Measurements from ENCODE around the gene COMMD3. TPM values are rescaled to one million over a fixed set of nuclear protein-coding genes. Genes with fewer than 3 reads are reported as not detected.

The COMMD3 gene
- total RNA-seq, 1 experiment from 2014 or later = 2.4 TPM

DNA sequence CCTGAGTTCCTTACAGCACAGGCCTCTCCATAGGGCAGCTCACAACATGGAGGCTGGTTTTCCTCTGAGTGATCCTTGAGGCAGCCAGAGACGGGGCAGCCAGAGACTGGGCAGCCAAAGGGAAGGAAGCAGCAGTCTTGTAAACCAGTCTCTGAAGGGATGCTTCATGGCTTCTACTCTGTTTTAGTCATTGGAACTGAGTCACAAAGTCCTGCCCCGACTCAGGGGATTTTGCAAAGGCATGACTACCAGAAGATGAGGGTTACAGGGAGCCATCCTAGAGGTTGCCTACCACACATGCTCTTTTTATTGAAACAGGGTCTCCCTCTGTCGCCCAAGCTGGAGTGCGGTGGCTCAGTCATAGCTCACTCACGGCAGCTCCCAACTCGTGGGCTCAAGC is 44.4 kb upstream of the COMMD3 start:
- H3K9me3 ChIP-seq (ENCODE audit: control insufficient read depth, low read depth, low read length) = no peaks in the 10 kb centered on the region
- H3K14ac ChIP-seq (ENCODE audit: insufficient read depth, low read length) = no peak overlapping the region
- no peak overlapping the region for H2BK15ac ChIP-seq (ENCODE audit: low read depth, low read length)
- Mint-ChIP-seq H3K9me3 (no peaks in the 10 kb centered on the region), H3K27me3 (ENCODE audit: low read depth) (peaks cover 7% of the 10 kb centered on the region), H3K27ac (no peak overlapping the region), H3K36me3 (ENCODE audit: insufficient read depth in 1 of 3, low read depth in 3 of 3) (no peaks in the 10 kb centered on the region), H3K4me3 (no peak overlapping the region), H3K4me1 (no peaks in the 10 kb centered on the region)
- H3K27me3 ChIP-seq (ENCODE audit: insufficient read depth, low read length) = no peaks in the 10 kb centered on the region
- no CpG with 5 or more reads among the region's 6 CpGs for WGBS (ENCODE audit: extremely low coverage, insufficient read length, low lambda C conversion rate)
- H3K79me1 ChIP-seq (ENCODE audit: insufficient read depth, low read depth, low read length, poor library complexity, severe bottlenecking) = no peaks in the 10 kb centered on the region
- no peak overlapping the region for H4K91ac ChIP-seq (ENCODE audit: insufficient read length, low read depth, low read length)
- H3K4me1 ChIP-seq (ENCODE audit: insufficient read depth, low read length) = no peaks in the 10 kb centered on the region
- no peaks in the 10 kb centered on the region for H3K23me2 ChIP-seq (ENCODE audit: insufficient read length, low read depth, low read length, poor library complexity, severe bottlenecking)
- H3K9ac ChIP-seq (ENCODE audit: extremely low read depth, insufficient read length, low read length) = no peak overlapping the region
- no peak overlapping the region for H2BK120ac ChIP-seq (ENCODE audit: low read depth, low read length, poor library complexity, severe bottlenecking)
- no peaks in the 10 kb centered on the region for H3K79me2 ChIP-seq (ENCODE audit: insufficient read depth, low read length)
- no peak overlapping the region for H3K23ac ChIP-seq (ENCODE audit: insufficient read length, low read depth, low read length)
- no peak overlapping the region for H3T11ph ChIP-seq (ENCODE audit: low read length)
- no peak overlapping the region for H2BK20ac ChIP-seq (ENCODE audit: low read depth, low read length, poor library complexity, severe bottlenecking)
- no peak for DNase-seq
- TF ChIP-seq, protein P1, sequence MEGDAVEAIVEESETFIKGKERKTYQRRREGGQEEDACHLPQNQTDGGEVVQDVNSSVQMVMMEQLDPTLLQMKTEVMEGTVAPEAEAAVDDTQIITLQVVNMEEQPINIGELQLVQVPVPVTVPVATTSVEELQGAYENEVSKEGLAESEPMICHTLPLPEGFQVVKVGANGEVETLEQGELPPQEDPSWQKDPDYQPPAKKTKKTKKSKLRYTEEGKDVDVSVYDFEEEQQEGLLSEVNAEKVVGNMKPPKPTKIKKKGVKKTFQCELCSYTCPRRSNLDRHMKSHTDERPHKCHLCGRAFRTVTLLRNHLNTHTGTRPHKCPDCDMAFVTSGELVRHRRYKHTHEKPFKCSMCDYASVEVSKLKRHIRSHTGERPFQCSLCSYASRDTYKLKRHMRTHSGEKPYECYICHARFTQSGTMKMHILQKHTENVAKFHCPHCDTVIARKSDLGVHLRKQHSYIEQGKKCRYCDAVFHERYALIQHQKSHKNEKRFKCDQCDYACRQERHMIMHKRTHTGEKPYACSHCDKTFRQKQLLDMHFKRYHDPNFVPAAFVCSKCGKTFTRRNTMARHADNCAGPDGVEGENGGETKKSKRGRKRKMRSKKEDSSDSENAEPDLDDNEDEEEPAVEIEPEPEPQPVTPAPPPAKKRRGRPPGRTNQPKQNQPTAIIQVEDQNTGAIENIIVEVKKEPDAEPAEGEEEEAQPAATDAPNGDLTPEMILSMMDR (conservative IDR thresholded peaks at IDR 0.05) = no peak
- no peaks in the 10 kb centered on the region for H4K20me1 ChIP-seq (ENCODE audit: control insufficient read depth, insufficient read depth, insufficient read length)
- no peak overlapping the region for H3K18ac ChIP-seq (ENCODE audit: insufficient read length, low read depth, low read length)
- H4K5ac ChIP-seq (ENCODE audit: insufficient read length, low read depth, low read length) = no peak overlapping the region
- H4K8ac ChIP-seq (replicated peaks; ENCODE audit: insufficient read length, low read depth, low read length) = no peak overlapping the region
- no peak overlapping the region for H2AK5ac ChIP-seq (ENCODE audit: insufficient read length, low read length)
- H2BK12ac ChIP-seq (ENCODE audit: insufficient read length, low read depth, low read length) = no peak overlapping the region
- H3K4ac ChIP-seq (ENCODE audit: low read depth, low read length) = no peak overlapping the region
- H3K27ac ChIP-seq (ENCODE audit: insufficient read length, low read depth, low read length) = no peak overlapping the region
- H2BK5ac ChIP-seq (ENCODE audit: insufficient read length, low read length) = no peak overlapping the region
- H2AFZ ChIP-seq (ENCODE audit: low read length) = no peak overlapping the region
- H3K4me2 ChIP-seq (ENCODE audit: insufficient read depth, insufficient read length, low read length) = no peak overlapping the region
- no peak overlapping the region for H3K56ac ChIP-seq (ENCODE audit: insufficient read length, low read depth, low read length)

Data from H9 (cell line).